ENCODE measurements around the gene A2M.

- TF ChIP-seq CTCF (tag by site-specific recombination; IDR thresholded peaks at IDR 0.05) (no peak), ZNF10 (tag by site-specific recombination; IDR thresholded peaks at IDR 0.05) (no peak), ELK4 (IDR thresholded peaks at IDR 0.05; ENCODE audit: borderline replicate concordance, low read depth, low read length) (no peak), PBX3 (CRISPR knock-in tag; IDR thresholded peaks at IDR 0.05) (no peak), ZNF341 (tag by site-specific recombination; IDR thresholded peaks at IDR 0.05; ENCODE audit: low read depth) (no peak), ZNF530 (tag by site-specific recombination; IDR thresholded peaks at IDR 0.05; ENCODE audit: low read depth) (no peak), REST (tag by site-specific recombination; IDR thresholded peaks at IDR 0.05) (no peak), ZNF645 (tag by site-specific recombination; IDR thresholded peaks at IDR 0.05) (no peak), ZNF302 (tag by site-specific recombination; IDR thresholded peaks at IDR 0.05; ENCODE audit: low read depth) (no peak), ZNF624 (tag by site-specific recombination; IDR thresholded peaks at IDR 0.05) (no peak), BCL11A (tag by site-specific recombination; IDR thresholded peaks at IDR 0.05; ENCODE audit: low read depth) (no peak), ZNF311 (tag by site-specific recombination; IDR thresholded peaks at IDR 0.05; ENCODE audit: borderline replicate concordance) (no peak)
Observed at GRCh38 chr12:9147461-9147860, 31.7 kb upstream of the A2M start.

All from HEK293 (cell line).